Tibial nerve (tissue), 4 donors: Measurements from ENCODE around the gene RFNG. TPM values are rescaled to one million over a fixed set of nuclear protein-coding genes. Genes with fewer than 3 reads are reported as not detected.

Source experiments
- DNase-seq, 2 donors: peaks; one replicate each; pipeline ENCODE4 v3.0.0-alpha.2; 2019; ENCODE audit warnings: low spot score in 2 of 2
- H3K27ac ChIP-seq, 4 donors: fragments of 200-600 bp; sonication (generic) in 3 of 4; one replicate each; pipeline ENCODE4 v1.5.1; 2017 to 2019; ENCODE audit warnings: mild to moderate bottlenecking in 1 of 4
- H3K27me3 ChIP-seq, 2 donors: fragments of 200-600 bp; sonication (generic) in 1 of 2; one replicate each; pipeline versions ENCODE4 v1.5.1 to v1.6.0; 2017 to 2019
- H3K36me3 ChIP-seq, 3 donors: fragments of 200-600 bp; sonication (generic); one replicate each; pipeline ENCODE4 v1.5.1; 2018 to 2019
- H3K4me1 ChIP-seq, 4 donors: fragments of 200-600 bp; sonication (generic) in 3 of 4; one replicate each; pipeline ENCODE4 v1.5.1; 2017 to 2019
- H3K4me3 ChIP-seq, 4 donors: fragments of 200-600 bp; sonication (generic) in 3 of 4; one replicate each; pipeline ENCODE4 v1.5.1; 2017 to 2019; ENCODE audit warnings: mild to moderate bottlenecking in 1 of 4, moderate library complexity in 1 of 4
- H3K9me3 ChIP-seq, 4 donors: fragments of 200-600 bp; sonication (generic) in 3 of 4; one replicate each; pipeline ENCODE4 v1.5.1; 2017 to 2019
- CTCF ChIP-seq, 5 experiments: fragments of 200-600 bp in 3 of 5; fragments of 450-650 bp in 2 of 5; sonication (generic) in 3 of 5; IDR thresholded peaks; one replicate each; pipeline ENCODE4 v1.5.1; 2016 to 2019; ENCODE audit warnings: antibody characterized with exemption in 5 of 5, mild to moderate bottlenecking in 3 of 5, moderate library complexity in 2 of 5
- EP300 ChIP-seq, 2 donors: sonication (generic); formaldehyde crosslinking; IDR thresholded peaks; one replicate each; pipeline ENCODE4 v1.6.1; 2017; ENCODE audit warnings: antibody characterized with exemption in 2 of 2, mild to moderate bottlenecking in 1 of 2
- POLR2A ChIP-seq, 2 donors: fragments of 450-650 bp; IDR thresholded peaks; one replicate each; pipeline ENCODE4 v1.6.1; 2017; ENCODE audit warnings: antibody characterized with exemption in 2 of 2, mild to moderate bottlenecking in 2 of 2, moderate library complexity in 2 of 2
- WGBS, 2 donors: methylation state at CpG; one replicate each; pipeline ENCODE4 v1.1.5; 2018; 5-methylcytosine and 5-hydroxymethylcytosine counted together
- total RNA-seq, 4 donors: library from RNA; depleted of rRNA; stranded (reverse); fragments of >200 nt; gene quantifications; one replicate each; pipeline ENCODE4 v1.1.0, GENCODE V29; 2016

Gene RFNG
- total RNA-seq, 4 donors from 2014 or later = 43.5 to 70.2 (median 64.4) TPM

- peaks cover 0 to 29% (median 5%) of the 10 kb centered on the region in 4 donors for H3K4me1 ChIP-seq
- WGBS, 2 donors = 87 to 94% methylated on average over 17 to 19 of the region's 19 CpGs
- no peak overlapping the region for H3K27ac ChIP-seq
- TF ChIP-seq EP300 (IDR thresholded peaks at IDR 0.05) (no peak), POLR2A (IDR thresholded peaks at IDR 0.05) (no peak), CTCF (IDR thresholded peaks at IDR 0.05) (no peak)
- no peaks in the 10 kb centered on the region for H3K9me3 ChIP-seq
- H3K4me3 ChIP-seq = no peak overlapping the region
- no peak for DNase-seq
- peaks cover 0 to 42% (median 0%) of the 10 kb centered on the region in 3 donors for H3K36me3 ChIP-seq
- no peaks in the 10 kb centered on the region for H3K27me3 ChIP-seq
Observed at GRCh38 chr17:82011617-82012187, 39.9 kb downstream of the RFNG start.

- H3K27ac ChIP-seq = no peak overlapping the region
- H3K27me3 ChIP-seq = no peaks in the 10 kb centered on the region
- 86 to 88% methylated on average over 20 to 28 of the region's 39 CpGs for WGBS, 2 donors
- no peaks in the 10 kb centered on the region for H3K9me3 ChIP-seq
- peaks cover 0 to 38% (median 9%) of the 10 kb centered on the region in 4 donors for H3K4me1 ChIP-seq
- no peak for TF ChIP-seq POLR2A (IDR thresholded peaks at IDR 0.05)
- TF ChIP-seq CTCF (IDR thresholded peaks at IDR 0.05) = no peak
- TF ChIP-seq EP300 (IDR thresholded peaks at IDR 0.05) = no peak
- DNase-seq = no peak
- H3K4me3 ChIP-seq = no peak overlapping the region
- H3K36me3 ChIP-seq = peaks cover 0 to 36% (median 0%) of the 10 kb centered on the region in 3 donors
Observed at GRCh38 chr17:82010575-82011525, 40.8 kb downstream of the RFNG start.

DNA sequence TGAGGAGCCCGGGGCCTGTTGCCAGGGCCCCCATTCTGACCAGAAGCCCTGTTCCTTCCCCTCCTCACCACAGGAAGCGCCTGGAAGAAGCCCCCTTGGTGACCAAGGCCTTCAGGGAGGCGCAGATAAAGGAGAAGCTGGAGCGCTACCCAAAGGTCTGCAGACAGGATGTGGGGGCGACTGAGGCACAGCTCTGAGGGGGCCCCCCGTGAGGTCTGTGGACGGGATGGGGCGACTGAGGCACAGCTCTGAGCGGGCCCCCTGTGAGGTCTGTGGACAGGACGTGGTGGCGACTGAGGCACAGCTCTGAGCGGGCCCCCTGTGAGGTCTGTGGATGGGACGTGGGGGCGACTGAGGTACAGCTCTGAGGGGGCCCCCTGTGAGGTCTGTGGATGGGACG, 42.2 kb downstream of the RFNG start:
- H3K4me1 ChIP-seq = peaks cover 0 to 43% (median 10%) of the 10 kb centered on the region in 4 donors
- WGBS, 2 donors = 85 to 92% methylated on average over 14 to 15 of the region's 15 CpGs
- H3K4me3 ChIP-seq = no peak overlapping the region
- no peak overlapping the region for H3K27ac ChIP-seq
- no peaks in the 10 kb centered on the region for H3K27me3 ChIP-seq
- peaks cover 0 to 36% (median 0%) of the 10 kb centered on the region in 3 donors for H3K36me3 ChIP-seq
- no peak for DNase-seq
- H3K9me3 ChIP-seq = no peaks in the 10 kb centered on the region
- TF ChIP-seq POLR2A (IDR thresholded peaks at IDR 0.05) = no peak
- no peak for TF ChIP-seq EP300 (IDR thresholded peaks at IDR 0.05)
- TF ChIP-seq CTCF (IDR thresholded peaks at IDR 0.05) = no peak

- H3K4me3 ChIP-seq = no peak overlapping the region
- H3K27me3 ChIP-seq = no peaks in the 10 kb centered on the region
- H3K27ac ChIP-seq = no peak overlapping the region
- TF ChIP-seq EP300 (IDR thresholded peaks at IDR 0.05) = no peak
- TF ChIP-seq CTCF (IDR thresholded peaks at IDR 0.05) = no peak
- no peak for TF ChIP-seq POLR2A (IDR thresholded peaks at IDR 0.05)
- no peaks in the 10 kb centered on the region for H3K9me3 ChIP-seq
- WGBS, 2 donors = 50 to 76% methylated on average over 1 to 11 of the region's 28 CpGs
- H3K4me1 ChIP-seq = peaks cover 0 to 48% (median 14%) of the 10 kb centered on the region in 4 donors
- peaks cover 0 to 34% (median 0%) of the 10 kb centered on the region in 3 donors for H3K36me3 ChIP-seq
- no peak for DNase-seq
Observed at GRCh38 chr17:82008941-82009405, 42.6 kb downstream of the RFNG start.
